Prostate gland (tissue), 2 donors: ENCODE data around the gene ARMC3. TPM values are rescaled to one million over a fixed set of nuclear protein-coding genes. Genes with fewer than 3 reads are reported as not detected.

Experiments used
- DNase-seq: peaks from one replicate; pipeline ENCODE4 v3.0.0-alpha.2; 2019; ENCODE audit warnings: low spot score
- H3K27ac ChIP-seq, 2 donors: fragments of 200-600 bp; sonication (generic); 2 replicates each; pipeline ENCODE4 v1.5.1; 2017 to 2019
- H3K27me3 ChIP-seq: fragments of 200-600 bp; sonication (generic); replicated peaks from 2 replicates; pipeline ENCODE4 v1.5.1; 2019; ENCODE audit not compliant: insufficient read depth
- H3K36me3 ChIP-seq, 2 donors: fragments of 200-600 bp; sonication (generic); 1 replicate in 1 of 2; 2 replicates in 1 of 2; pipeline versions ENCODE4 v1.5.1 to v1.8.1; 2017 to 2019
- H3K4me1 ChIP-seq: fragments of 200-600 bp; sonication (generic); replicated peaks from 2 replicates; pipeline ENCODE4 v1.5.1; 2019
- H3K4me3 ChIP-seq, 2 donors: fragments of 200-600 bp; sonication (generic); 2 replicates each; pipeline ENCODE4 v1.5.1; 2017 to 2019
- H3K9me3 ChIP-seq: fragments of 200-600 bp; sonication (generic); 2 replicates; pipeline ENCODE4 v1.5.1; 2017
- POLR2A ChIP-seq: fragments of 450-650 bp; IDR thresholded peaks from one replicate; pipeline ENCODE4 v1.6.1; 2016; ENCODE audit warnings: antibody characterized with exemption, mild to moderate bottlenecking
- POLR2AphosphoS5 ChIP-seq: sonication (generic); formaldehyde crosslinking; IDR thresholded peaks from one replicate; pipeline ENCODE4 v1.6.1; 2017; ENCODE audit warnings: antibody characterized with exemption
- WGBS: methylation state at CpG from one replicate; pipeline ENCODE4 v1.1.5; 2018; 5-methylcytosine and 5-hydroxymethylcytosine counted together
- intact Hi-C: fragments of 100-400 bp; cut with DNase I; formaldehyde crosslinking; loops from one replicate; pipeline ENCODE4 v1.14.2; 2022
- total RNA-seq, 2 donors: library from RNA; depleted of rRNA; stranded (reverse); fragments of >200 nt; gene quantifications; one replicate each; pipeline ENCODE4 v1.1.0, GENCODE V29; 2016
- TF ChIP-seq, protein P1 (sequence below), 4 experiments: fragments of 200-600 bp in 2 of 4; fragments of 450-650 bp in 2 of 4; sonication (generic) in 2 of 4; IDR thresholded peaks; 1 replicate in 3 of 4; 2 replicates in 1 of 4; pipeline ENCODE4 v1.5.1; 2016 to 2019; ENCODE audit warnings: antibody characterized with exemption in 4 of 4, mild to moderate bottlenecking in 2 of 4, moderate library complexity in 2 of 4

ARMC3 gene
- total RNA-seq, 2 donors from 2014 or later: 5.0 TPM; not detected in 1

DNA sequence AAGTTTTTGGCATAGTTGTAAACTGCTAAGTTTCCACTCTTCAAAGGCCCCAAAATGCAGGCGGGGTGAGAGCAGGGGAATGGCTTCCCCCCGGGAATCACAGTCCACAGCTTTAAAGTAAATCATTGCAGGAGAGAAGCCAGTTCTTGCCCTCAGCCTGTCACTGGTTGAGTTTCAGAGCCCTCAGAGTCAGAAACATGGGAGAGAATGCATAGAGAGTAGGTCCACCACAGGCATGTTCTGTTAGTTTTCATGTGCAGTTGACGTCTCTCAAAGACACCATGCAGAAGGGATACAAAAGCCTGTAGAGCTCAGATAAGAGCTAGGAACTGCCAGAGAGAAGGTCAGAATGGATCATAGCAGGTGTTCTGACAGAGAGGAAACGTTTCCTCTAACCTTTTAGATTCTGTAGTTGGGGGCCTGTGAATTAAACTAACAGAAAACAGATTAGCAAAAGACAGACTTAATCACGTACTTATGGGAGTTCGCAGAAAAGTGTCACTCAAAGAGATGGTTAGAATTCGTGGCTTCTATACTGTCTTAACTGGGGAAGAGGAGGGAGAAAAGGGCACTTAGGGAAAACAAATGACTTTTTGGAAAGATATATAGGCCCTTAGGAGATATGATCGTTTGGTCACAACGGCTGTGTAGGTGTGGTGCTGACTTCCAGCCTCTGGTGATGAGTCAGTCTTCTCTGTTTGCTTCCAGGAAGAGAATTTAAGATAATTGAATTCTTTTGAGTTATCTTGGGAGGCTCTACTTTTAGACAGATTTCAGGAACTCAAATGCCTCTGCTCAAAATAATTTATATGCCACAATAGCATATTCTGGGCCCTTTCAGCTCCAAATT, 119.6 kb downstream of the ARMC3 start:
- Histone ChIP-seq H3K36me3 (no peaks in the 10 kb centered on the region), H3K9me3 (no peaks in the 10 kb centered on the region), H3K4me1 (no peaks in the 10 kb centered on the region), H3K27me3 (no peaks in the 10 kb centered on the region), H3K27ac (no peak overlapping the region), H3K4me3 (no peak overlapping the region)
- intact Hi-C loops: no loop called here
- TF ChIP-seq, protein P1, sequence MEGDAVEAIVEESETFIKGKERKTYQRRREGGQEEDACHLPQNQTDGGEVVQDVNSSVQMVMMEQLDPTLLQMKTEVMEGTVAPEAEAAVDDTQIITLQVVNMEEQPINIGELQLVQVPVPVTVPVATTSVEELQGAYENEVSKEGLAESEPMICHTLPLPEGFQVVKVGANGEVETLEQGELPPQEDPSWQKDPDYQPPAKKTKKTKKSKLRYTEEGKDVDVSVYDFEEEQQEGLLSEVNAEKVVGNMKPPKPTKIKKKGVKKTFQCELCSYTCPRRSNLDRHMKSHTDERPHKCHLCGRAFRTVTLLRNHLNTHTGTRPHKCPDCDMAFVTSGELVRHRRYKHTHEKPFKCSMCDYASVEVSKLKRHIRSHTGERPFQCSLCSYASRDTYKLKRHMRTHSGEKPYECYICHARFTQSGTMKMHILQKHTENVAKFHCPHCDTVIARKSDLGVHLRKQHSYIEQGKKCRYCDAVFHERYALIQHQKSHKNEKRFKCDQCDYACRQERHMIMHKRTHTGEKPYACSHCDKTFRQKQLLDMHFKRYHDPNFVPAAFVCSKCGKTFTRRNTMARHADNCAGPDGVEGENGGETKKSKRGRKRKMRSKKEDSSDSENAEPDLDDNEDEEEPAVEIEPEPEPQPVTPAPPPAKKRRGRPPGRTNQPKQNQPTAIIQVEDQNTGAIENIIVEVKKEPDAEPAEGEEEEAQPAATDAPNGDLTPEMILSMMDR (IDR thresholded peaks at IDR 0.05): no peak
- no peak for TF ChIP-seq POLR2A
- no peak for TF ChIP-seq POLR2AphosphoS5
- no peak for DNase-seq
- 60% methylated on average over 9 of the region's 9 CpGs for WGBS

DNA sequence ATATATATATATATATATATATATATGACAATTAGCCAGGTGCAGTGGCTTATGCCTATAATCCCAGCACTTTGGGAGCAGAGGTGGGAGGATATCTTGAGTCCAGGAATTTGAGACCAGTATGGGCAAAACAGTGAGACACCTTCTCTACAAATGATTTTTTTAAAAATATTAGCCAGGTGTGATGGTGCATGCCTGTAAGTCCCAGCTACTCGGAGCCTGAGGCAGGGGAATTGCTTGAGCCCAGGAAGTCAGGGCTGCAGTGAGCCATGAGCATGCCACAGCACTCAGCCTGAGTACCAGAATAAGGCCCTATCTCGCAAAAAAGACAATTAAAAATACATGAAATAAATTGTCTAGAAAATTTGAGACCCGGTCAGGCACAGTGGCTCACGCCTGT, 120.3 kb downstream of the ARMC3 start:
- Histone ChIP-seq H3K4me3 (no peak overlapping the region), H3K36me3 (no peaks in the 10 kb centered on the region), H3K27me3 (no peaks in the 10 kb centered on the region), H3K4me1 (no peaks in the 10 kb centered on the region), H3K27ac (no peak overlapping the region), H3K9me3 (no peaks in the 10 kb centered on the region)
- no peak for DNase-seq
- 92% methylated on average over 4 of the region's 4 CpGs for WGBS
- intact Hi-C loops: no loop called here
- no peak for TF ChIP-seq POLR2AphosphoS5
- TF ChIP-seq, protein P1 (IDR thresholded peaks at IDR 0.05): no peak
- TF ChIP-seq POLR2A: no peak

DNA sequence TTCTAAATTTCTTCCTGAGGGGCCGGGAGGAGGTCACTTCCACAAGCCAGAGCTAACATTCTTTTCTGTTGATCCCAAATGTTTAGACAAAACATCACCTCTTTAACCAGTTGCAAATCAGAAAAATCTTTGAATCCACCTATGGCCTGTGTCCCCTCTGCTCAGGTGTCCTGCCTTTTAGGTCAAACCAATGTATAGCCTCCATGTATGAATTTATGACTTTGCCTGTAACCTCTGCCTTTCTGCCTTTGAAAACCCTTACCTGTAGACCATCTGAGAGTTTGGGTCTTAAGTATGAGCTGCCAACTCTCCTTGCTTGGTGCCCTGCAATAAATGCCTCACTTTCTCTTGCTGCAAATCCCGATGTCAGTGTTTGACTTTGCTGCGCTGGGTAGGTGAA, 123.4 kb downstream of the ARMC3 start:
- Histone ChIP-seq H3K4me1 (no peaks in the 10 kb centered on the region), H3K4me3 (no peak overlapping the region), H3K27ac (no peak overlapping the region), H3K9me3 (no peaks in the 10 kb centered on the region), H3K36me3 (no peaks in the 10 kb centered on the region), H3K27me3 (no peaks in the 10 kb centered on the region)
- TF ChIP-seq POLR2AphosphoS5: no peak
- TF ChIP-seq, protein P1 (IDR thresholded peaks at IDR 0.05): no peak
- no peak for TF ChIP-seq POLR2A
- DNase-seq: no peak
- intact Hi-C loops: no loop called here
- WGBS: 99% methylated on average over 3 of the region's 3 CpGs

DNA sequence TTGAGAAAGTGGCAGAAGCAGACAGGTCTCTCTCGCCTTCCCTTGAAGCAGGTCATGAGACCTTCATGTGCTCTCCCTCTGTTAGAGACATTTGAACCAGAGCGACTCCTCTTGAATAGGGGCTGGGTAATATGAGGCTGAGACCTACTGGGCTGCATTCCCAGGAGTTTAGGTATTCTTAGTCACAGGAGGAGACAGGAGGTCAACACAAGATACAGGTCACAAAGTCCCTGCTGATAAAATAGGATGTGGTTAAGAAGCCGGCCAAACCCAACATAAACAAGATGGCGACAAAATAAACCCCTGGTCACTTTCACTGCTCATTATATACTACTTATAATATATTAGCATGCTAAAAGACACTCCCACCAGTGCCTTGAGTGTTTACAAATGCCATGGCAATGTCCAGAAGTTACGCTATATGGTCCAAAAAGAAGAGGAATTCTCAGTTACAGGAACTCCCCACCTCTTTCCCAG, 124.0 kb downstream of the ARMC3 start:
- Histone ChIP-seq H3K27me3 (no peaks in the 10 kb centered on the region), H3K36me3 (no peaks in the 10 kb centered on the region), H3K4me1 (no peaks in the 10 kb centered on the region), H3K27ac (no peak overlapping the region), H3K9me3 (no peaks in the 10 kb centered on the region), H3K4me3 (no peak overlapping the region)
- intact Hi-C loops: no loop called here
- 94% methylated on average over 5 of the region's 5 CpGs for WGBS
- DNase-seq: no peak
- TF ChIP-seq POLR2A (no peak), POLR2AphosphoS5 (no peak)
- TF ChIP-seq, protein P1 (IDR thresholded peaks at IDR 0.05): no peak

DNA sequence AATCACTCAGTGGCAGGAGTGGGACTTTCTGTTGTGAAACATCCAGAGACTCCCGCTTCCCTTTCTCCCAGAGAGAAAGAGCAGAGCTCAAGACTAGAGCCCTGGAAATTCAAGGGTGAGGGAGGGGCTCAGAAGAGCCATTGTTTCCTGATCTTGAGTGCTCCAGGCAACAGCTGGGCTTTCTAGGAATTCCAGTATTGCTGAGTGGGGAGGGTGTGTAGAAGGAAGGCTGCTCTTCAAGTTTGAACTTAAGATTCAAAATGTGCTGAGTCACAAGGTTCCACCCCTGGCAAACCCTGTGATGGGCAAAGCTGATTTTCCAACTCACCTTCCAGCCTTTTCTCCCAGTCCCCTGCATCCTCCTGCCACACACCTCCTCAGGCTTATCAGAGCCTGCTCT, 125.2 kb downstream of the ARMC3 start:
- TF ChIP-seq POLR2AphosphoS5: no peak
- TF ChIP-seq, protein P1 (IDR thresholded peaks at IDR 0.05): no peak
- TF ChIP-seq POLR2A: no peak
- no peak overlapping the region for H3K4me3 ChIP-seq
- WGBS: 50% methylated on average over 1 of the region's 1 CpG

More for the DNA sequence above, 125.2 kb downstream of the ARMC3 start:
- Histone ChIP-seq H3K27ac (no peak overlapping the region), H3K36me3 (no peaks in the 10 kb centered on the region), H3K4me1 (no peaks in the 10 kb centered on the region), H3K9me3 (no peaks in the 10 kb centered on the region), H3K27me3 (no peaks in the 10 kb centered on the region)
- DNase-seq: no peak
- intact Hi-C loops: no loop called here
